Fibroblast of mammary gland (primary cell): ENCODE data around the gene C13orf42.

Experiments used
- DNase-seq: peaks from one replicate; pipeline ENCODE4 v3.0.0-alpha.2; 2010; ENCODE audit warnings: low read depth
- H3K4me3 ChIP-seq: 2 replicates; pipeline ENCODE4 v1.5.1; 2011; ENCODE audit warnings: low read depth, mild to moderate bottlenecking, low read length, moderate library complexity; ENCODE audit not compliant: control insufficient read depth
- TF ChIP-seq, protein P1 (sequence below): conservative IDR thresholded peaks from 2 replicates; pipeline ENCODE4 v1.5.1; 2011; ENCODE audit warnings: low read depth, low read length, inconsistent platforms; ENCODE audit not compliant: control insufficient read depth, insufficient read depth

The C13orf42 gene

DNA sequence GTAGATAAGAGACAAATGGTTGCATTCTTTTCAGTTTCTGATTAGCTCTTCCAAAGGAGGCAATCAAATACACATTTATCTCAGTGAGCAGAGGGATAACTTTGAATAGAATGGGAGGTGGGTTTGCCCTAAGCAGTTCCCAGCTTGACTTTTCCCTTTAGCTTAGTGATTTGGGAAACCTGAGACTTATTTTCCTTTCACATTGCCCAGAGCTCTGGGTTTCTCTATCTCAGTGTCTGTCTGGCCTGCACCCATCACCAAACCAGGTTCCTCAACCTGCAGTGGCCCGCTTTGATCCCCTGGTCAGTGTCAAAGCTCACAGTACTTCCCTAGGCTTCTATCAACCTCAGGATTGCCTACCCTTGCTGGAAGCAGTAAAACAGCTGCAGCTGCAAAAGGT lies 35.6 kb upstream of the C13orf42 start:
- no peak overlapping the region for H3K4me3 ChIP-seq
- DNase-seq, result no peak
- TF ChIP-seq, protein P1, sequence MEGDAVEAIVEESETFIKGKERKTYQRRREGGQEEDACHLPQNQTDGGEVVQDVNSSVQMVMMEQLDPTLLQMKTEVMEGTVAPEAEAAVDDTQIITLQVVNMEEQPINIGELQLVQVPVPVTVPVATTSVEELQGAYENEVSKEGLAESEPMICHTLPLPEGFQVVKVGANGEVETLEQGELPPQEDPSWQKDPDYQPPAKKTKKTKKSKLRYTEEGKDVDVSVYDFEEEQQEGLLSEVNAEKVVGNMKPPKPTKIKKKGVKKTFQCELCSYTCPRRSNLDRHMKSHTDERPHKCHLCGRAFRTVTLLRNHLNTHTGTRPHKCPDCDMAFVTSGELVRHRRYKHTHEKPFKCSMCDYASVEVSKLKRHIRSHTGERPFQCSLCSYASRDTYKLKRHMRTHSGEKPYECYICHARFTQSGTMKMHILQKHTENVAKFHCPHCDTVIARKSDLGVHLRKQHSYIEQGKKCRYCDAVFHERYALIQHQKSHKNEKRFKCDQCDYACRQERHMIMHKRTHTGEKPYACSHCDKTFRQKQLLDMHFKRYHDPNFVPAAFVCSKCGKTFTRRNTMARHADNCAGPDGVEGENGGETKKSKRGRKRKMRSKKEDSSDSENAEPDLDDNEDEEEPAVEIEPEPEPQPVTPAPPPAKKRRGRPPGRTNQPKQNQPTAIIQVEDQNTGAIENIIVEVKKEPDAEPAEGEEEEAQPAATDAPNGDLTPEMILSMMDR, result no peak

DNA sequence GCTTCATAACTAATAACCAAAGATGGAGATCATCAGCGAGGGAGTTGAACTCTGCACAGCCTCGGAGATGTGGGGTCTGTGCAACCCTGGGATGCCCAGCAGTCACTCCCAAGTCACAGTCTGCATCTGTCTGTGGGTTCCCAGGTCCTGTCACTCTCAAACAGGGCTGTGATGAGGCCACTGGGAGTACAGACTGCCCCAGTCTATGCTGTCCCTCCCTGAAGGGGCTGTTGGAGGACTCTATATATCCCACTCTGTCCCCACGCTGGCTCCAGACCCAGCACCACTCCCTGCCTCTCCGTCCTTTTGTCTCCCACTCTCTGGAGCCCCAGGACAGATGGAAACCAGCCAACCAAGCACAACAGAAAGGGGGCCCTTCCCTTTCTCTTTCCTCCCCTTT lies 26.2 kb upstream of the C13orf42 start:
- no peak for DNase-seq
- TF ChIP-seq, protein P1, result no peak
- no peak overlapping the region for H3K4me3 ChIP-seq

DNA sequence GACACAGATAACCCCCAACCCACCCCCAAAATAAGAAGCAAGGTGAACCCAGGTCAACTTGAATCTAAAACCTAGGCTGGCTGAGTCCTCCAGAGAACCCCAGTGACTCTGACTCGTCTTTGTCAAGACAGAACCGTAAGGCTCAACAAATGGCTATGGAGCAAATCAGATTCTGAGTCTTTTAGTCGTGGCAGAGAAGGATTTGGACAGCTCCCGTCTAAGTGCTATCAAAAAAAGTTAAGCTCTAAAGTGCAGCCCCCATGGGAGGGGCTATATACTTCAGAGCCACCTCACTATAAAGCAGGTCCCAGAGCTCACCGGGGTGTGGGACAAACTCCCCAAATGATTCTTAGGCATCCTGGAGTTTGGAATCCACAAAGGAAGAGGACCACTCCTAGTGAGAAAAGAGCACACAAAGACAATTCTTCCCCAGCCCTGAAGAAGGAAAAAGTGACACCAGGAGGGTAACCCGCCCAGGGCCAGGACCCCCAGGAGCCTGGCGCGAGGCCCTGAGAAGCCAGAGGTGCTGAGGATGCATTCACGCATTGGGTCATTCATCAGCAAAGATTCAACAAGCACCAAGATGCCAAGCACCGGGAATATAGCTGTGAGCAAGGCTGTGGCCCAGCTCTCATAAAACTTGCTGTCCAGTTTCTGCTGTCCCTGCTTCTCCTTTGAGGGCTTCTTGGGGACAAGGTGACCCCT lies 25.4 kb upstream of the C13orf42 start:
- H3K4me3 ChIP-seq, result no peak overlapping the region
- no peak for DNase-seq
- TF ChIP-seq, protein P1, result no peak

DNA sequence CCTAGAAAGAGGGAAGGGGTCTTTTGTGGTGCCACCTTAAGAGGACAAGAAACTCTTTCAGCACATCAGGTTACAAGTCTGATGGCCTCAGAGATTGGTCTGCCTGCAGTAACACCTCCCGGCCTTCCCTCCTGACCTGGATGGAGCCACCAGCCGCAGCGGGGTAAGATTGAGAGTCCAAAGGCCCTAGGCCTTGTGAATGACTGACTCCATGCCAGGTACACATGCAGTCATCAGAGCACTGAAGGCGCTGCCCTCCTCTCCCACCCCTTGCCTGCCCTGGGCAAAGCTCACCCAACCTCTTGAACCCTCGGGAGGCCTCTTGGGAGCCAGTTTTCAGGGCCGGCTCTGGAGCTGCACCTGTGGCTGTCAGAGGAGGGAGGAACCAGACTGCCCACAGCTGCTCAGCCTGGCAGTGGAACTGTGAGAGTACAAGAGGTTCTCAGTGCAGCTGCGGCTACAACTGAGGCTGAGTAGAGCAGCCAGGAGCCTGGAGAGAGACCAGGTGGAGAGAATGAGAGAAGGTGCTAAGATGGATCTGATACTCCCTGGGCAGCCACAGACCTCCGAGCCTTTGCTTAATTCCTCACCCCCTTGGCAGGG lies 23.8 kb upstream of the C13orf42 start:
- TF ChIP-seq, protein P1, result no peak
- no peak for DNase-seq
- H3K4me3 ChIP-seq, result no peak overlapping the region

DNA sequence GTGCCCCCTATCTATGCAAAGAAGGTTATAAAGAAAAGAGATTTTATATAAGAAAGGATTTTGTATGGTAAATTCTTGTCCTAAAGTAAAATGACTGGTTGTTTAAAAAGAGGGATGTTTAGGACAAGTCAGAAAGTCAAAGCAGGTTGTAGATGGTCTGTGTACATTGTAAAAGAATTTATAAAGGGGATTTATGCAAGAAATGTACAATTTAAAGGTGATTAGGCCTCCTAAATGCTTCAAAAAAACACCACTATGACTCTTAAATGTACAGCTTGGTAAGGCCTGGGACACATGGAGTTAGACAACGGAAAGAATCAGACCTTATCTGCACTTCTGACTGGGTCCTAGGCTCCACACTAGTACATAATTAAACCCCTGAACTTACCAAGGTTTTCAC lies 19.3 kb upstream of the C13orf42 start:
- H3K4me3 ChIP-seq, result no peak overlapping the region
- TF ChIP-seq, protein P1, result no peak
- DNase-seq, result no peak

DNA sequence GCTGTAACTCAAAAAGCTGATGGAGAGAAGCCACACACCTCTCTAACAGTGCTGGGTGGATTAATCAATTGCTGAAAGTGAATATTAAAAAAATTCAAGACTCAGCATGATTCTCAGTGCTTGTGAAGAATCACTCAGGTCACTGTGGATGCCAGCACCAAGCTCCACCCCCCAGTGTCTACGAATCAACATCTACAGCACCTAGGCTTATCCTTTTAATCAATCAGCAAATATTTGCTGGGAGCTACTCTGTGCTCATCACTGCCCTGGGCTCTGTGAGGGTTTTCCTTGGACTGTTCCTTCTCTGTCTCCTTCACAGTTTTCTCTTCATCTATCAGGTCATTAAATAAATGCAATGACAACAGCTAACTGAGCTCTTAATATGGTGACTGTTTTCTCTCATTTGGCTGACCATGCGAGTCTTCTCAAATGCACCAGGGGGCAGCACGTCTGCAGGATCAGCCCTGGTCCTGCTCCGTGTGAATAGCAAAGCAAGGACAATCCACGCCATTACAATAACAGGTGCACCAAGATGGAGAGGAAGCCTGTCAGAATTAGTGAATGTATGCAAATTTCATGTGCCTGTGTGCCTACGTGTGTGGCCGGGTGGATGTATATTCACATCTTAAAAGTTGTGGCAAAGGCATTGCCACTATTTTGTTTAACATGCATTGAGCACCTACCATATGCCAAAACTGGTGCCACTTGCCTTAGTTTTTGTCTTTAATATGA lies 14.6 kb upstream of the C13orf42 start:
- TF ChIP-seq, protein P1, result peak; percentile 83
- peak; percentile 62 for DNase-seq

More for the DNA sequence above, 14.6 kb upstream of the C13orf42 start:
- H3K4me3 ChIP-seq, result no peak overlapping the region
